CD4-positive, alpha-beta T cell (primary cell): ENCODE results near the gene GABRD. TPM values are rescaled to one million over a fixed set of nuclear protein-coding genes. Genes with fewer than 3 reads are reported as not detected.

Experiments used
- ATAC-seq: fragments of 200-7000 bp; cut with Tn5 transposase; one replicate; pipeline ENCODE4 v1.10.0; 2022; ENCODE audit warnings: mild to moderate bottlenecking; ENCODE audit not compliant: poor library complexity
- CTCF ChIA-PET: fragments of 350-600 bp; sonication (Branson Sonifier 250); formaldehyde crosslinking; loops from one replicate; lab custom pipeline; 2021; ENCODE audit warnings: antibody characterized with exemption, inconsistent platforms; lab: Charles Lee
- POLR2A ChIA-PET: fragments of 350-600 bp; sonication (Branson Sonifier 250); formaldehyde crosslinking; loops from one replicate; lab custom pipeline; 2021; ENCODE audit warnings: antibody characterized with exemption, inconsistent platforms; lab: Charles Lee
- DNase-seq, 14 experiments: peaks; one replicate each; pipeline ENCODE4 v3.0.0-alpha.2; 2013 to 2020; ENCODE audit warnings: mixed read lengths in 2 of 14
- H3K27ac ChIP-seq, 2 donors: one replicate each; pipeline versions ENCODE4 v1.5.1 to v1.7.0; 2013; ENCODE audit warnings: low read length in 2 of 2, low read depth in 1 of 2, mild to moderate bottlenecking in 1 of 2
- H3K27me3 ChIP-seq, 2 experiments: 1 replicate in 1 of 2; 2 replicates in 1 of 2; pipeline versions ENCODE4 v1.6.1 to v1.7.0; 2013; ENCODE audit warnings: low read length in 2 of 2, control low read depth in 1 of 2, mild to moderate bottlenecking in 1 of 2, moderate library complexity in 1 of 2; ENCODE audit not compliant: insufficient read depth in 2 of 2, control insufficient read depth in 1 of 2
- H3K36me3 ChIP-seq: one replicate; pipeline ENCODE4 v1.6.1; 2013; ENCODE audit warnings: low read length, control low read depth; ENCODE audit not compliant: insufficient read depth
- H3K4me1 ChIP-seq: one replicate; pipeline ENCODE4 v1.6.1; 2013; ENCODE audit warnings: low read length, control low read depth; ENCODE audit not compliant: insufficient read depth
- H3K4me3 ChIP-seq: one replicate; pipeline ENCODE4 v1.5.1; 2013; ENCODE audit warnings: mild to moderate bottlenecking, low read length, moderate library complexity
- H3K9me3 ChIP-seq, 2 experiments: 1 replicate in 1 of 2; 2 replicates in 1 of 2; pipeline versions ENCODE4 v1.6.1 to v1.7.0; 2013; ENCODE audit warnings: low read length in 2 of 2, mild to moderate bottlenecking in 2 of 2, control low read depth in 1 of 2, moderate library complexity in 1 of 2; ENCODE audit not compliant: control insufficient read depth in 1 of 2, insufficient read depth in 1 of 2
- H3K27ac Mint-ChIP-seq: one replicate; pipeline ENCODE4 v1.8.0; 2020; ENCODE audit warnings: mixed read lengths
- H3K27me3 Mint-ChIP-seq: one replicate; pipeline ENCODE4 v1.8.0; 2021; ENCODE audit warnings: mixed read lengths
- H3K36me3 Mint-ChIP-seq: one replicate; pipeline ENCODE4 v1.8.0; 2021; ENCODE audit warnings: low read depth, mixed read lengths
- H3K4me1 Mint-ChIP-seq: one replicate; pipeline ENCODE4 v1.8.0; 2021; ENCODE audit warnings: low read depth, mixed read lengths
- H3K4me3 Mint-ChIP-seq: one replicate; pipeline ENCODE4 v1.8.0; 2020; ENCODE audit warnings: mild to moderate bottlenecking, mixed read lengths
- H3K9me3 Mint-ChIP-seq: one replicate; pipeline ENCODE4 v1.8.0; 2020; ENCODE audit warnings: mixed read lengths
- intact Hi-C, 2 experiments: fragments of 100-400 bp; cut with DNase I in 1 of 2; cut with micrococcal nuclease in 1 of 2; formaldehyde crosslinking; loops; one replicate each; pipeline versions ENCODE4 v1.15.1 to v1.9.0; 2023 to 2025; cut with DNase I, micrococcal nuclease
- total RNA-seq, 174 experiments: library from RNA in 2 of 174; stranded (reverse) in 2 of 174; gene quantifications; one replicate each; pipeline ENCODE4 v1.2.3 and lab custom pipeline; 2021 to 2026
- TF ChIP-seq, protein P1 (sequence below): fragments of 200-600 bp; IDR thresholded peaks from one replicate; pipeline ENCODE4 v1.8.0; 2022; ENCODE audit warnings: antibody characterized with exemption, mild to moderate bottlenecking

GABRD gene
- total RNA-seq, 2 experiments from 2014 or later, result 0.38 to 0.42 TPM

DNA sequence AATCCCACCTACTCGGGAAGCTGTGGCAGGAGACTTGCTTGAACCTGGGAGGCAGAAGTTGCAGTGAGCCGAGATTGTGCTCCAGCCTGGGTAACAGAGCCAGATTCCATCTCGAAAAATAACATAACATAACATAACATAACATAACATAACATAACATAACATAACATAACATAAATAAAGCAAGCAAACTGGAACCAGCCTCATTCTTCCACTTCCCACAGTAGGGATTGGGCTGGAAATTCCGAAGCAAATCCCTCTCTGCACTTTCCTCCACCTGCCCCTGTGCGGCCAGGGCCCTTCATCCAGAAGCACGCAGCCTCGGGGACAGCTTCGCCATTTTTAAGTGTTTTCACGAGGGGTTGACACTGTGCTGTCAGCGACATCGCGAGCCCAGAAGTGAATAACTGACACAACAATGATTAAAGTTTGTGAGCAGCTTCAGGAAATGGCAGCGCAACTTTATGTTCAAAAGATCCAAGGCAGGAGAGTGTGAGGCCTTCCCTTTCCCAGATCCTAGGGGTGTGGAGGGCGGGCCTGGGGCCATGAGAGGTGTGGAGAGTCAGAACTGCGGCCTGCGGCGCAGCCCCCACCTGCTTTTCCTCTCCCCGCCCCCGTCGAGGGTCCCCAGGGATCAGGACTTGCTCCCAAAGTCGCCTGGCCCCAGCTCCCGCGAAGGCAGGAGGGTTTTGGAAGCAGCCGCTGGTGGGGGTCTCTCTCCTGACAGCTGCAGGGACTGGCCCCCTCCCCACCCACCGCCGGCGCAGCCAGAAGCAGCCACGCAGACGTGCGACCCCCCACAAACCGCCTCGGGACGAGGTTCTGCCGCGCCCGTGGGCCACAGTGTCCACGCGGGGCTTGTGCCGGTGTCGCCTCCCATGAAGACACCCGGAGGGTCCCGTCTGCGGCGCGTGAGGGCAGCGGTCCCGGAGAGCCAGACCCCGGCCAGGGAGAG is 651 bp upstream of the GABRD start:
- Mint-ChIP-seq H3K27me3 (peaks cover 80% of the 10 kb centered on the region), H3K4me3 (peak overlapping the region; percentile 75), H3K9me3 (no peaks in the 10 kb centered on the region), H3K36me3 (no peaks in the 10 kb centered on the region), H3K4me1 (peaks cover 8% of the 10 kb centered on the region), H3K27ac (no peak overlapping the region)
- intact Hi-C loops, result no loop called here
- ChIA-PET CTCF (no interaction called here), POLR2A (no interaction called here)
- Histone ChIP-seq H3K27ac (no peak overlapping the region), H3K4me3 (no peak overlapping the region), H3K9me3 (peaks cover 0 to 11% of the 10 kb centered on the region in 2 experiments), H3K36me3 (no peaks in the 10 kb centered on the region), H3K4me1 (peaks cover 19% of the 10 kb centered on the region), H3K27me3 (peaks cover 52 to 61% of the 10 kb centered on the region in 2 experiments)
- ATAC-seq (peak; percentile 32), DNase-seq (no peak)
- TF ChIP-seq, protein P1, sequence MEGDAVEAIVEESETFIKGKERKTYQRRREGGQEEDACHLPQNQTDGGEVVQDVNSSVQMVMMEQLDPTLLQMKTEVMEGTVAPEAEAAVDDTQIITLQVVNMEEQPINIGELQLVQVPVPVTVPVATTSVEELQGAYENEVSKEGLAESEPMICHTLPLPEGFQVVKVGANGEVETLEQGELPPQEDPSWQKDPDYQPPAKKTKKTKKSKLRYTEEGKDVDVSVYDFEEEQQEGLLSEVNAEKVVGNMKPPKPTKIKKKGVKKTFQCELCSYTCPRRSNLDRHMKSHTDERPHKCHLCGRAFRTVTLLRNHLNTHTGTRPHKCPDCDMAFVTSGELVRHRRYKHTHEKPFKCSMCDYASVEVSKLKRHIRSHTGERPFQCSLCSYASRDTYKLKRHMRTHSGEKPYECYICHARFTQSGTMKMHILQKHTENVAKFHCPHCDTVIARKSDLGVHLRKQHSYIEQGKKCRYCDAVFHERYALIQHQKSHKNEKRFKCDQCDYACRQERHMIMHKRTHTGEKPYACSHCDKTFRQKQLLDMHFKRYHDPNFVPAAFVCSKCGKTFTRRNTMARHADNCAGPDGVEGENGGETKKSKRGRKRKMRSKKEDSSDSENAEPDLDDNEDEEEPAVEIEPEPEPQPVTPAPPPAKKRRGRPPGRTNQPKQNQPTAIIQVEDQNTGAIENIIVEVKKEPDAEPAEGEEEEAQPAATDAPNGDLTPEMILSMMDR, result no peak

DNA sequence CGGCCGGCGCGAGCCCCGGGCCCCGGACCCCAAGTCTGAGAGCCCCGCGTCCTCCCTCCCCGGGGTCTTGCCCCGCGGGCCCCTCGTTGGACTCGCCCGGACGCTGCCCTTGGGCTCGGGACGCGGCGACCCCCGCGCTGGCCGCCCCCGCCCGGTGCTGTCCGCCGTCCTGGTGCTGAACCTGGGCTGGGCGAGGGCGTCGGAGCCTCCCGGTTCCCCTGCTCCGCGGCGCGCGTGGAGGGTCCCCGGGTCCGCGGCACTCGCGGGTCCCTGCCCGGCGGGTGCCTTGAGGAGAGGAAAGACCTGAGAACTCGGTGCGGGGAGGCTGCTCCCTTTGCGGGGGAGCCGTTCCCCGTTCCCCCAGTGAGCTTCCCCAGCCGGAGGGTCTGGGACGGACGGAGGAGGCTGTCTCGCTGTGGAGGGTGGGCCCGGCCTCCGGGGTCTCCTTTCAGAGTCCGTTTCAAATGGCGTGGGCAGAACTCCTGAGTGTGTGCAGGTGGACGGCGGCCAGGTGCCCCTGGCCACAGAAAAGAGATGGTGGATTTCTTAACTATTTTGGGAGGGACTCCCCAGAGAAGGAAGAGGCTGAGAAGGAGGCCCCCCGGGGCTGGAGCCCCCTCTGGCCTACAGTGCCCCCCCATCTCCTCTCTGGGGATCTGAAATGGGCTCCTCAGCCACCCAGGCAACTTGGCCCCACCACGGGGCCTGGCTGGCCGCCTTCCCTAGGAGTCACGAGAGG is 595 bp downstream of the GABRD start:
- TF ChIP-seq, protein P1, result no peak
- ChIA-PET POLR2A (no interaction called here), CTCF (no interaction called here)
- peaks cover 19% of the 10 kb centered on the region for H3K4me1 ChIP-seq
- H3K4me1 Mint-ChIP-seq, result peaks cover 8% of the 10 kb centered on the region
- H3K27me3 Mint-ChIP-seq, result peaks cover 82% of the 10 kb centered on the region
- intact Hi-C loops, result no loop called here
- peaks cover 0 to 18% of the 10 kb centered on the region in 2 experiments for H3K9me3 ChIP-seq
- DNase-seq (no peak), ATAC-seq (peak; percentile 43)
- H3K27me3 ChIP-seq, result peaks cover 60 to 63% of the 10 kb centered on the region in 2 experiments
- no peaks in the 10 kb centered on the region for H3K36me3 Mint-ChIP-seq
- H3K36me3 ChIP-seq, result no peaks in the 10 kb centered on the region
- H3K27ac Mint-ChIP-seq, result no peak overlapping the region
- H3K27ac ChIP-seq, result no peak overlapping the region
- H3K4me3 Mint-ChIP-seq, result no peak overlapping the region
- no peak overlapping the region for H3K4me3 ChIP-seq
- H3K9me3 Mint-ChIP-seq, result no peaks in the 10 kb centered on the region

DNA sequence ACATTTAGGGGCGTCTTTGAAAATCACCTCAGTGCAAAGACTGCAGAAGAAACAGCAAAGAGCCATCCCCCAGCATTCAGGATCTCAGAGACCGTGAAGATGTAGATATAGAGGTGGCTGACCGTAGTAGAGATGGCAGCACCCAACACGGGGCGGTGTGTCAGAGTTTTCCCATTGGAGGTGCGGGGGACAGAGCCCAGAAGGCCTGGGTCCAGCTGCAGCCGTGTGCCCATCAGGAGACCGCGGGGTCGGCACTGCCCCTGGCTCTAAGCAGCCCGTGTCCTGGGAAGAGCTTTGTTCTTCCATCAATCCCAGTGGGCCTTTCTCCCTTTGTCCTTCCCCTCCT is 1.1 kb downstream of the GABRD start:
- no peaks in the 10 kb centered on the region for H3K36me3 Mint-ChIP-seq
- H3K9me3 Mint-ChIP-seq, result no peaks in the 10 kb centered on the region
- H3K4me3 Mint-ChIP-seq, result no peak overlapping the region
- peaks cover 0 to 23% of the 10 kb centered on the region in 2 experiments for H3K9me3 ChIP-seq
- TF ChIP-seq, protein P1, result no peak
- no peak overlapping the region for H3K27ac ChIP-seq
- DNase-seq, result no peak
- no peak overlapping the region for H3K27ac Mint-ChIP-seq
- ChIA-PET POLR2A (no interaction called here), CTCF (no interaction called here)
- ATAC-seq, result no peak
- peaks cover 60 to 66% of the 10 kb centered on the region in 2 experiments for H3K27me3 ChIP-seq
- H3K36me3 ChIP-seq, result no peaks in the 10 kb centered on the region
- intact Hi-C loops, result no loop called here
- peaks cover 76% of the 10 kb centered on the region for H3K27me3 Mint-ChIP-seq
- peaks cover 23% of the 10 kb centered on the region for H3K4me1 ChIP-seq
- peaks cover 8% of the 10 kb centered on the region for H3K4me1 Mint-ChIP-seq
- H3K4me3 ChIP-seq, result no peak overlapping the region
